Stimulated activated CD4-positive, alpha-beta T cell treated with anti-CD3 and anti-CD28 coated beads, Interleukin-1b, Interleukin-23, amount 100 ng/mL, for 4 hours (primary cell): ENCODE results near the gene AAMP.

Experiments used
- DNase-seq, 2 donors: peaks; one replicate each; pipeline ENCODE4 v3.0.0-alpha.2; 2020; ENCODE audit warnings: low read depth in 2 of 2

AAMP gene

GRCh38 chr2:218260166-218260565, 9.8 kb downstream of the AAMP start:
- no peak for DNase-seq

- no peak for DNase-seq
Measured at GRCh38 chr2:218259099-218259961, 10.6 kb downstream of the AAMP start.

- DNase-seq: peak; percentile 38 to 66
Measured at GRCh38 chr2:218257390-218257981, 12.5 kb downstream of the AAMP start.

GRCh38 chr2:218256612-218257350, 13.2 kb downstream of the AAMP start:
- no peak for DNase-seq

- no peak for DNase-seq
Measured at GRCh38 chr2:218255446-218255845, 14.5 kb downstream of the AAMP start.

- no peak for DNase-seq
Measured at GRCh38 chr2:218253232-218253625, 16.7 kb downstream of the AAMP start.

GRCh38 chr2:218252509-218253231, 17.3 kb downstream of the AAMP start:
- no peak for DNase-seq

- no peak for DNase-seq
Measured at GRCh38 chr2:218249691-218250090, 20.2 kb downstream of the AAMP start.

- DNase-seq: no peak
Measured at GRCh38 chr2:218245214-218245613, 24.7 kb downstream of the AAMP start.

- no peak for DNase-seq
Measured at GRCh38 chr2:218244665-218245064, 25.3 kb downstream of the AAMP start.

GRCh38 chr2:218244204-218244603, 25.7 kb downstream of the AAMP start:
- no peak for DNase-seq

GRCh38 chr2:218238887-218239286, 31.1 kb downstream of the AAMP start:
- no peak for DNase-seq

GRCh38 chr2:218236829-218237228, 33.1 kb downstream of the AAMP start:
- no peak for DNase-seq

GRCh38 chr2:218235017-218235416, 34.9 kb downstream of the AAMP start:
- no peak for DNase-seq

- no peak for DNase-seq
Measured at GRCh38 chr2:218234521-218234920, 35.4 kb downstream of the AAMP start.

GRCh38 chr2:218233543-218233942, 36.4 kb downstream of the AAMP start:
- DNase-seq: no peak

- no peak for DNase-seq
Measured at GRCh38 chr2:218230882-218231281, 39.1 kb downstream of the AAMP start.

GRCh38 chr2:218229851-218230250, 40.1 kb downstream of the AAMP start:
- DNase-seq: no peak

GRCh38 chr2:218229239-218229638, 40.7 kb downstream of the AAMP start:
- peak in 1 of 2 donors; percentile 20 for DNase-seq

GRCh38 chr2:218228366-218229090, 41.4 kb downstream of the AAMP start:
- DNase-seq: no peak

- no peak for DNase-seq
Measured at GRCh38 chr2:218226903-218227302, 43.0 kb downstream of the AAMP start.
